ENCODE results near the gene PSMC6. TPM values are rescaled to one million over a fixed set of nuclear protein-coding genes. Genes with fewer than 3 reads are reported as not detected.

PSMC6 gene
- total RNA-seq, 1 donor from 2014 or later = 49.6 TPM

GRCh38 chr14:52738409-52738808, 31.4 kb downstream of the PSMC6 start:
- no peaks in the 10 kb centered on the region for H3K9me3 ChIP-seq
- H3K4me1 ChIP-seq = peaks cover 26% of the 10 kb centered on the region
- peaks cover 0 to 3% of the 10 kb centered on the region in 2 donors for H3K36me3 ChIP-seq
- no peak overlapping the region for H3K27ac ChIP-seq
- intact Hi-C loops (cut with DNase I) = no loop called here
- DNase-seq (ENCODE audit: extremely low spot score in 2 of 2) = no peak
- no peak overlapping the region for H3K4me3 ChIP-seq
- TF ChIP-seq POLR2A (IDR thresholded peaks at IDR 0.05) (no peak), CTCF (IDR thresholded peaks at IDR 0.05) (no peak), POLR2AphosphoS5 (IDR thresholded peaks at IDR 0.05; ENCODE audit: insufficient read depth in 1 of 2, low read depth in 1 of 2) (no peak)
- no peaks in the 10 kb centered on the region for H3K27me3 ChIP-seq

GRCh38 chr14:52740751-52741150, 33.8 kb downstream of the PSMC6 start:
- DNase-seq (ENCODE audit: extremely low spot score in 2 of 2) = no peak
- peaks cover 37% of the 10 kb centered on the region for H3K4me1 ChIP-seq
- no peaks in the 10 kb centered on the region for H3K27me3 ChIP-seq
- intact Hi-C loops (cut with DNase I) = no loop called here
- H3K9me3 ChIP-seq = no peaks in the 10 kb centered on the region
- TF ChIP-seq CTCF (IDR thresholded peaks at IDR 0.05) = no peak
- no peak for TF ChIP-seq POLR2AphosphoS5 (IDR thresholded peaks at IDR 0.05; ENCODE audit: insufficient read depth in 1 of 2, low read depth in 1 of 2)
- TF ChIP-seq POLR2A (IDR thresholded peaks at IDR 0.05) = no peak
- H3K36me3 ChIP-seq = no peaks in the 10 kb centered on the region
- H3K4me3 ChIP-seq = no peak overlapping the region
- H3K27ac ChIP-seq = no peak overlapping the region

- no peak overlapping the region for H3K4me3 ChIP-seq
- H3K27me3 ChIP-seq = no peaks in the 10 kb centered on the region
- H3K36me3 ChIP-seq = no peaks in the 10 kb centered on the region
- no peaks in the 10 kb centered on the region for H3K9me3 ChIP-seq
- H3K4me1 ChIP-seq = peaks cover 31% of the 10 kb centered on the region
- intact Hi-C loops (cut with DNase I) = no loop called here
- TF ChIP-seq CTCF (IDR thresholded peaks at IDR 0.05) = no peak
- TF ChIP-seq POLR2AphosphoS5 (IDR thresholded peaks at IDR 0.05; ENCODE audit: insufficient read depth in 1 of 2, low read depth in 1 of 2) = no peak
- no peak for TF ChIP-seq POLR2A (IDR thresholded peaks at IDR 0.05)
- peak overlapping the region; percentile 28 for H3K27ac ChIP-seq
- no peak for DNase-seq (ENCODE audit: extremely low spot score in 2 of 2)
Measured at GRCh38 chr14:52741865-52742264, 34.9 kb downstream of the PSMC6 start.

- Histone ChIP-seq H3K36me3 (peaks cover 0 to 29% of the 10 kb centered on the region in 2 donors), H3K27me3 (no peaks in the 10 kb centered on the region), H3K27ac (no peak overlapping the region), H3K9me3 (no peaks in the 10 kb centered on the region), H3K4me1 (peaks cover 8% of the 10 kb centered on the region), H3K4me3 (no peak overlapping the region)
- intact Hi-C loops (cut with DNase I) = no loop called here
- DNase-seq (ENCODE audit: extremely low spot score in 2 of 2) = no peak
- TF ChIP-seq CTCF (IDR thresholded peaks at IDR 0.05) (no peak), POLR2A (IDR thresholded peaks at IDR 0.05) (no peak), POLR2AphosphoS5 (IDR thresholded peaks at IDR 0.05; ENCODE audit: insufficient read depth in 1 of 2, low read depth in 1 of 2) (no peak)
Measured at GRCh38 chr14:52748647-52749292, 41.8 kb downstream of the PSMC6 start.

- Histone ChIP-seq H3K27ac (no peak overlapping the region), H3K4me1 (no peaks in the 10 kb centered on the region), H3K27me3 (no peaks in the 10 kb centered on the region), H3K4me3 (no peak overlapping the region), H3K36me3 (peaks cover 0 to 26% of the 10 kb centered on the region in 2 donors), H3K9me3 (no peaks in the 10 kb centered on the region)
- DNase-seq (ENCODE audit: extremely low spot score in 2 of 2) = no peak
- no peak for TF ChIP-seq POLR2AphosphoS5 (IDR thresholded peaks at IDR 0.05; ENCODE audit: insufficient read depth in 1 of 2, low read depth in 1 of 2)
- no peak for TF ChIP-seq CTCF (IDR thresholded peaks at IDR 0.05)
- no peak for TF ChIP-seq POLR2A (IDR thresholded peaks at IDR 0.05)
- intact Hi-C loops (cut with DNase I) = no loop called here
Measured at GRCh38 chr14:52755607-52756316, 48.8 kb downstream of the PSMC6 start.
